K562 (cell line): ENCODE results near the gene ZNF581. TPM values are rescaled to one million over a fixed set of nuclear protein-coding genes. Genes with fewer than 3 reads are reported as not detected.

Experiments
- ATF7 ChIP-seq: fragments of 450-650 bp; IDR thresholded peaks from 2 replicates; pipeline ENCODE4 v1.7.1; 2014; ENCODE audit warnings: mild to moderate bottlenecking, moderate library complexity
- BDP1 ChIP-seq: IDR thresholded peaks from 3 replicates; pipeline ENCODE4 v1.6.1; 2011; ENCODE audit not compliant: insufficient read length, insufficient read depth
- DEAF1 ChIP-seq: fragments of 450-650 bp; formaldehyde crosslinking; IDR thresholded peaks from 2 replicates; pipeline ENCODE4 v1.4.0; 2020; ENCODE audit warnings: mild to moderate bottlenecking, moderate library complexity
- GATAD2A ChIP-seq: fragments of 450-650 bp; IDR thresholded peaks from 2 replicates; pipeline ENCODE4 v1.6.1; 2017
- HNRNPUL1 ChIP-seq: fragments of 200-400 bp; formaldehyde crosslinking; IDR thresholded peaks from 2 replicates; pipeline ENCODE4 v1.6.1; 2017; ENCODE audit warnings: low read length
- KDM4B ChIP-seq, 2 experiments: fragments of 450-650 bp in 1 of 2; sonication (generic) in 1 of 2; IDR thresholded peaks; 2 replicates each; pipeline ENCODE4 v1.6.1; 2016 to 2017; ENCODE audit warnings: borderline replicate concordance in 2 of 2, antibody characterized with exemption in 1 of 2, low read depth in 1 of 2, mild to moderate bottlenecking in 1 of 2
- L3MBTL2 ChIP-seq: fragments of 450-650 bp; IDR thresholded peaks from 2 replicates; pipeline ENCODE4 v1.6.1; 2016; ENCODE audit warnings: mild to moderate bottlenecking, moderate library complexity
- MAFF ChIP-seq: IDR thresholded peaks from 2 replicates; pipeline ENCODE4 v1.6.1; 2012; ENCODE audit warnings: low read length, improper control_type of control experiment
- NFXL1 ChIP-seq: fragments of 450-650 bp; formaldehyde crosslinking; IDR thresholded peaks from 2 replicates; pipeline ENCODE4 v1.4.0; 2021; ENCODE audit warnings: mild to moderate bottlenecking
- RBBP5 ChIP-seq: fragments of 200-600 bp; sonication (generic); IDR thresholded peaks from 2 replicates; pipeline ENCODE4 v1.6.1; 2012; ENCODE audit warnings: borderline replicate concordance, mild to moderate bottlenecking, low read length, control low read depth, inconsistent platforms; ENCODE audit not compliant: insufficient read depth, poor library complexity, severe bottlenecking
- THAP7 ChIP-seq: fragments of 250-450 bp; sonication (Bioruptor Pico); IDR thresholded peaks from 2 replicates; pipeline ENCODE4 v1.5.0; 2021
- ZBTB12 ChIP-seq: fragments of 250-450 bp; sonication (Bioruptor Pico); IDR thresholded peaks from 2 replicates; pipeline ENCODE4 v1.4.0; 2020
- ZNF282 ChIP-seq: sonication (generic); formaldehyde crosslinking; IDR thresholded peaks from 2 replicates; pipeline ENCODE4 v1.8.1; 2023; ENCODE audit warnings: missing genetic modification reagents
- polyA plus RNA-seq, 8 experiments: library from polyadenylated mRNA; depleted of rRNA in 4 of 8; stranded (reverse) in 5 of 8; unstranded in 3 of 8; fragments of >200 nt; fragmentation: Nextera tagmentation in 2 of 8; fragmentation: Illumina TruSeq in 1 of 8; extraction: Ambion mirVana in 2 of 8; extraction: Trizol in 1 of 8; gene quantifications; 2 replicates each; pipeline versions ENCODE4 v1.2.1 to v1.2.3, GENCODE V29; 2011 to 2014; ENCODE audit warnings: inconsistent platforms in 1 of 8, missing spikeins in 1 of 8
- total RNA-seq, 7 experiments: library from RNA; depleted of rRNA in 6 of 7; stranded (reverse); fragments of >200 nt in 6 of 7; fragmentation: Illumina TruSeq in 2 of 7; extraction: Trizol in 2 of 7; gene quantifications; 2 replicates each; pipeline versions ENCODE4 v1.2.1 to v1.2.3, GENCODE V29; 2011 to 2021; ENCODE audit warnings: low replicate concordance in 1 of 7
- TF ChIP-seq, protein P1 (sequence below), 2 experiments: fragments of 450-650 bp; IDR thresholded peaks; 2 replicates each; pipeline ENCODE4 v1.6.1; 2016; ENCODE audit warnings: mild to moderate bottlenecking in 2 of 2, borderline replicate concordance in 1 of 2, low read depth in 1 of 2, moderate library complexity in 1 of 2
- TF ChIP-seq, protein P2 (sequence below): sonication (generic); formaldehyde crosslinking; IDR thresholded peaks from 2 replicates; pipeline ENCODE4 v1.5.0; 2020; ENCODE audit warnings: missing genetic modification reagents

Gene ZNF581
- total and polyA plus RNA-seq, 9 of the 15 experiments (the other 6 are each of a cell fraction or from before 2014, with no cell fraction given) = 2.4 to 39.4 (median 15.4) TPM

DNA sequence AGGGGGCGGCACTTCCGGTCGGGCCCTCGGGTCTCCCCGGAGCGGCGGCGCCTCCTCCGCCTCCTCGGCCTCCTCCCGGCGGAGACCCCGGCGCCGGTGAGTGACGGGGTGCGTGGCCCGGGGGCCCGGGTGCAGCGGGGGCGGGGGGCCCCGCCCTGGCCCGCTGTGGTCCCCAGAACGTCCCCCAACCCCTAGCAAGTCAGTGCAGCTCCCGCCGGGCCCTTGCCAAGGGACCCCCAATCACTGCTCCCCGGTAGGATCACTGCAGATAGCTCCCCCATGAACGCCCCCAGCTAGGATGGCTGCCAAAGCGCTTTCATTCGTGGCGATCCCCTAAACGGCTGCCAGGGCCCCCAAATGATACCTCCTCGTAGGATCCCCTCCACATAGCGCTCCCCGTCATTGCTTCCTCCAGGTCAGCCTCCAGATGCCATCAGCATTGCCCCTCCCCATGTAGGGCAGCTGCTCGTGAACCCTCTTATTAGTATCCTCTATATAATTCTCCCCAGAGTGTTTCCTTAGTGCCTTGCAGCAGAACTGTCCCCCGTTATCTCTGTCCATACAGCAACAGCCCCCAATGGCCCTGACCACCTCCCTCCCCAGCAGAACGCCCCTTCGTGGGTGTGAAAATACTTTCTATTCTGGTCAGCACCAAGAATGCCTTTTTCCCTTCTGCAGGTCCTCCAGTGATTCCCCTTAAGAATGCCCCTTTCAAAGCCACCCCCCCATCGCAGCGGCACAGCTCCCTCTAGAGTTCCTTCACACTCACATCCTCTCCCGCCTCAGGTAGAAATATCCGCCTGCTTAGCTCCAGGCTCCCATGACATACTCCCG is 37.6 kb upstream of the ZNF581 start, which contains the start of gene ZNF865 (continued):
- peak; percentile 53 for TF ChIP-seq L3MBTL2
- TF ChIP-seq KDM4B (IDR thresholded peaks at IDR 0.05; ENCODE audit: borderline replicate concordance in 2 of 2, low read depth in 1 of 2) = no peak
- TF ChIP-seq MAFF = no peak
- TF ChIP-seq ATF7 = no peak
- no peak for TF ChIP-seq THAP7 (CRISPR knock-in tag)
- TF ChIP-seq HNRNPUL1 = no peak
- TF ChIP-seq NFXL1 (CRISPR knock-in tag) = no peak
- no peak for TF ChIP-seq ZBTB12
- no peak for TF ChIP-seq BDP1
- peak; percentile 76 for TF ChIP-seq DEAF1 (CRISPR knock-in tag)
- peak; percentile 61 for TF ChIP-seq RBBP5
- TF ChIP-seq, protein P1, sequence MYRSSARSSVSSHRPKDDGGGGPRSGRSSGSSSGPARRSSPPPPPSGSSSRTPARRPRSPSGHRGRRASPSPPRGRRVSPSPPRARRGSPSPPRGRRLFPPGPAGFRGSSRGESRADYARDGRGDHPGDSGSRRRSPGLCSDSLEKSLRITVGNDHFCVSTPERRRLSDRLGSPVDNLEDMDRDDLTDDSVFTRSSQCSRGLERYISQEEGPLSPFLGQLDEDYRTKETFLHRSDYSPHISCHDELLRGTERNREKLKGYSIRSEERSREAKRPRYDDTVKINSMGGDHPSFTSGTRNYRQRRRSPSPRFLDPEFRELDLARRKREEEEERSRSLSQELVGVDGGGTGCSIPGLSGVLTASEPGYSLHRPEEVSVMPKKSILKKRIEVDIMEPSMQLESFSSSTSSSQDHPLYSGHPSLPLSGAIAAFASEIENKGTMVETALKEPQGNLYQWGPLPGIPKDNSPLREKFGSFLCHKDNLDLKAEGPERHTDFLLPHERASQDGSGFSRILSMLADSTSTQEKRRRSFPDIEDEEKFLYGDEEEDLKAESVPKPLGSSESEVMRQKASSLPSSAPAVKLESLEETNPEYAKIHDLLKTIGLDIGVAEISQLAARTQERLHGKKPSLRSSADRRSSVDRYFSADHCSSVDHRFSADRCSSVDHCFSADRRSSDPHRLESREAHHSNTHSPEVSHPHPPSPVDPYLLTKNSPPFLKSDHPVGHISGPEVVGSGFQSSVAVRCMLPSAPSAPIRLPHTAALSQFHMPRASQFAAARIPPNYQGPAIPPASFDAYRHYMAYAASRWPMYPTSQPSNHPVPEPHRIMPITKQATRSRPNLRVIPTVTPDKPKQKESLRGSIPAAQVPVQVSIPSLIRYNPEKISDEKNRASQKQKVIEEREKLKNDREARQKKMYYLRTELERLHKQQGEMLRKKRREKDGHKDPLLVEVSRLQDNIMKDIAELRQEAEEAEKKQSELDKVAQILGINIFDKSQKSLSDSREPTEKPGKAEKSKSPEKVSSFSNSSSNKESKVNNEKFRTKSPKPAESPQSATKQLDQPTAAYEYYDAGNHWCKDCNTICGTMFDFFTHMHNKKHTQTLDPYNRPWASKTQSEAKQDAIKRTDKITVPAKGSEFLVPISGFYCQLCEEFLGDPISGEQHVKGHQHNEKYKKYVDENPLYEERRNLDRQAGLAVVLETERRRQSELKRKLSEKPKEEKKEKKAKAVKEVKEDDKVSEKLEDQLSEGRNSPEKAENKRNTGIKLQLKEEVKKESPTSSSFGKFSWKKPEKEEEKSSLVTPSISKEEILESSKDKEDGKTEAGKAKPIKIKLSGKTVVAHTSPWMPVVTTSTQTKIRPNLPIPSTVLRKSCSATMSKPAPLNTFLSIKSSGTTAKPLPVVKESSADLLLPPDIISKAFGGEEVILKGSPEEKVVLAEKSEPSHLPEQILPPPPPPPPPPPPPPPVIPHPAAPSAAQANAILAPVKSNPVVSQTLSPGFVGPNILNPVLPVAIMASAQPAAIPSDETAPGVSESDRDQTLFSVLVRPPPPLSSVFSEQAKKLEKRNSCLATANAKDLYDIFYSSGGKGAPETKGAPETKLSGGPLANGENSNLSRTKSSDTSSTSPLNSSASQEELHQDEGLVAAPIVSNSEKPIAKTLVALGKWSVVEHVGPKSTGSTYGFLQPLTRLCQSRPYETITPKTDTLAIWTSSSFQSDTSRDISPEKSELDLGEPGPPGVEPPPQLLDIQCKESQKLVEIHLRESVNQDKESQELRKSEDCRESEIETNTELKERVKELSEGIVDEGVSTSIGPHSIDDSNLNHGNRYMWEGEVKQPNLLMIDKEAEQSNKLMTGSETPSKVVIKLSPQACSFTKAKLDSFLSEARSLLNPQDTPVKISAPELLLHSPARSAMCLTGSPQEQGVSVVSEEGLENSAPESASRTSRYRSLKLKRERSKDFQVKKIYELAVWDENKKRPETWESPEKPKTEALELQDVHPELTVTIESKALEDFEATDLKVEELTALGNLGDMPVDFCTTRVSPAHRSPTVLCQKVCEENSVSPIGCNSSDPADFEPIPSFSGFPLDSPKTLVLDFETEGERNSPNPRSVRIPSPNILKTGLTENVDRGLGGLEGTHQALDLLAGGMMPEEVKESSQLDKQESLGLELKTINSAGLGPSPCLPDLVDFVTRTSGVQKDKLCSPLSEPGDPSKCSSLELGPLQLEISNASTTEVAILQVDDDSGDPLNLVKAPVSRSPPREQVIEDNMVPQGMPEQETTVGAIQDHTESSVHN (IDR thresholded peaks at IDR 0.05; ENCODE audit: borderline replicate concordance in 1 of 2, low read depth in 1 of 2) = no peak
- TF ChIP-seq GATAD2A = 0 out of 2 replicates have a peak, but pooled peaks have one; percentile 47
- TF ChIP-seq, protein P2, sequence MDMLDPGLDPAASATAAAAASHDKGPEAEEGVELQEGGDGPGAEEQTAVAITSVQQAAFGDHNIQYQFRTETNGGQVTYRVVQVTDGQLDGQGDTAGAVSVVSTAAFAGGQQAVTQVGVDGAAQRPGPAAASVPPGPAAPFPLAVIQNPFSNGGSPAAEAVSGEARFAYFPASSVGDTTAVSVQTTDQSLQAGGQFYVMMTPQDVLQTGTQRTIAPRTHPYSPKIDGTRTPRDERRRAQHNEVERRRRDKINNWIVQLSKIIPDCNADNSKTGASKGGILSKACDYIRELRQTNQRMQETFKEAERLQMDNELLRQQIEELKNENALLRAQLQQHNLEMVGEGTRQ = no peak
- no peak for TF ChIP-seq ZNF282 (CRISPR knock-in tag)
